Caco-2 (cell line): ENCODE results near the gene ZNF3. TPM values are rescaled to one million over a fixed set of nuclear protein-coding genes. Genes with fewer than 3 reads are reported as not detected.
A peak's percentile ranks its signal among the peaks of the same experiment; 100 is the strongest.

Experiments used
- BruUV-seq: library from RNA; stranded (reverse); fragments of 400-500 nt; replicated peaks from 2 replicates; lab custom pipeline; 2021; lab: Mats Ljungman, UMichigan
- CTCF ChIA-PET: fragments of 300-600 bp; sonication (Branson Sonifier 250); formaldehyde crosslinking; loops from one replicate; lab custom pipeline; 2022; ENCODE audit warnings: antibody characterized with exemption; lab: Charles Lee
- POLR2A ChIA-PET: fragments of 300-600 bp; sonication (Branson Sonifier 250); formaldehyde crosslinking; loops from one replicate; lab custom pipeline; 2022; ENCODE audit warnings: antibody characterized with exemption; lab: Charles Lee
- DNase-seq, 2 experiments: peaks; one replicate each; pipeline versions ENCODE4 v3.0.0 to v3.0.0-alpha.2; 2020 to 2022
- H3K27me3 ChIP-seq: replicated peaks from 2 replicates; pipeline ENCODE4 v1.6.0; 2011; ENCODE audit warnings: low read length; ENCODE audit not compliant: control insufficient read depth, insufficient read depth
- H3K36me3 ChIP-seq: 2 replicates; pipeline ENCODE4 v1.5.1; 2011; ENCODE audit warnings: low read length; ENCODE audit not compliant: control insufficient read depth, insufficient read depth
- H3K4me1 ChIP-seq: fragments of 250-450 bp; sonication (Bioruptor Pico); 2 replicates; pipeline ENCODE4 v1.5.1; 2020; ENCODE audit warnings: mild to moderate bottlenecking
- H3K4me3 ChIP-seq: 2 replicates; pipeline ENCODE4 v1.5.1; 2011; ENCODE audit warnings: low read depth, mild to moderate bottlenecking, control low read depth, low read length
- H3K9me3 ChIP-seq: fragments of 250-450 bp; sonication (Bioruptor Pico); 2 replicates; pipeline ENCODE4 v1.5.1; 2020; ENCODE audit warnings: mild to moderate bottlenecking, moderate library complexity
- H3K27ac Mint-ChIP-seq: one replicate; pipeline ENCODE4 v1.8.0; 2022; ENCODE audit warnings: mixed read lengths; ENCODE audit not compliant: unreplicated experiment
- H3K27me3 Mint-ChIP-seq: one replicate; pipeline ENCODE4 v1.8.0; 2022; ENCODE audit warnings: mixed read lengths; ENCODE audit not compliant: insufficient read depth, unreplicated experiment
- H3K36me3 Mint-ChIP-seq: one replicate; pipeline ENCODE4 v1.8.0; 2022; ENCODE audit warnings: mild to moderate bottlenecking, mixed read lengths; ENCODE audit not compliant: insufficient read depth, unreplicated experiment
- H3K4me1 Mint-ChIP-seq: one replicate; pipeline ENCODE4 v1.8.0; 2022; ENCODE audit warnings: low read depth, mixed read lengths; ENCODE audit not compliant: unreplicated experiment
- H3K4me3 Mint-ChIP-seq: one replicate; pipeline ENCODE4 v1.8.0; 2022; ENCODE audit warnings: mild to moderate bottlenecking, moderate library complexity, mixed read lengths; ENCODE audit not compliant: unreplicated experiment
- H3K9me3 Mint-ChIP-seq: one replicate; pipeline ENCODE4 v1.8.0; 2022; ENCODE audit warnings: mixed read lengths; ENCODE audit not compliant: unreplicated experiment
- CTCF ChIP-seq, 2 experiments: fragments of 200-600 bp in 1 of 2; IDR thresholded peaks; 1 replicate in 1 of 2; 2 replicates in 1 of 2; pipeline versions ENCODE4 v1.5.1 to v1.8.0; 2011 to 2022; ENCODE audit warnings: antibody characterized with exemption in 1 of 2, control low read depth in 1 of 2, inconsistent platforms in 1 of 2, low read depth in 1 of 2, low read length in 1 of 2, mild to moderate bottlenecking in 1 of 2, moderate library complexity in 1 of 2; ENCODE audit not compliant: insufficient read depth in 1 of 2, severe bottlenecking in 1 of 2, unreplicated experiment in 1 of 2
- intact Hi-C: fragments of 100-400 bp; cut with micrococcal nuclease; formaldehyde crosslinking; loops from one replicate; pipeline ENCODE4 v1.10.0; 2022; ENCODE audit not compliant: unreplicated experiment
- total RNA-seq: library from RNA; stranded (reverse); gene quantifications from 2 replicates; pipeline ENCODE4 v1.2.3, GENCODE V29; 2022

Gene ZNF3
- total RNA-seq, 1 experiment from 2014 or later: 37.8 TPM

GRCh38 chr7:100080907-100081534, 502 bp downstream of the ZNF3 start:
- CTCF ChIA-PET: no interaction called here
- TF ChIP-seq CTCF (IDR thresholded peaks at IDR 0.05; ENCODE audit: insufficient read depth in 1 of 2, low read depth in 1 of 2, low read length in 1 of 2, severe bottlenecking in 1 of 2, unreplicated experiment in 1 of 2): no peak
- peaks cover 65% of the 10 kb centered on the region for H3K36me3 Mint-ChIP-seq
- TSS peak; percentile 60 for BruUV-seq
- intact Hi-C loops: loop anchor here (1.0 to 2.0 kb wide), 4 partner anchors 20 to 162 kb away; partner anchors contain the start of genes AP4M1, MCM7, TRIM4 and ZSCAN21
- peak in 1 of 2 experiments; percentile 39 for DNase-seq
- H3K27ac Mint-ChIP-seq: peak overlapping the region; percentile 46
- H3K36me3 ChIP-seq: peaks cover 3% of the 10 kb centered on the region
- peaks cover 14% of the 10 kb centered on the region for H3K4me1 Mint-ChIP-seq
- H3K4me3 ChIP-seq: peak overlapping the region; percentile 74
- H3K4me3 Mint-ChIP-seq: peak overlapping the region; percentile 83
- POLR2A ChIA-PET: interaction anchor here (0.9 to 1.0 kb wide), 2 partner anchors 59 to 68 kb away, joined by 3 read pairs; partner anchors contain the start of gene LAMTOR4
- peaks cover 24% of the 10 kb centered on the region for H3K4me1 ChIP-seq
- 0 out of 2 replicates have a peak, but pooled peaks cover 7% of the 10 kb centered on the region for H3K9me3 ChIP-seq
- no peaks in the 10 kb centered on the region for H3K27me3 Mint-ChIP-seq
- H3K9me3 Mint-ChIP-seq: no peaks in the 10 kb centered on the region
- H3K27me3 ChIP-seq: no peaks in the 10 kb centered on the region

- H3K4me1 ChIP-seq: peaks cover 24% of the 10 kb centered on the region
- BruUV-seq: no TSS peak
- no peaks in the 10 kb centered on the region for H3K27me3 ChIP-seq
- Mint-ChIP-seq H3K27me3 (no peaks in the 10 kb centered on the region), H3K9me3 (no peaks in the 10 kb centered on the region), H3K27ac (peak overlapping the region; percentile 0), H3K4me1 (peaks cover 14% of the 10 kb centered on the region), H3K36me3 (peaks cover 84% of the 10 kb centered on the region), H3K4me3 (peak overlapping the region; percentile 83)
- intact Hi-C loops: no loop called here
- peaks cover 11% of the 10 kb centered on the region; the same call in 1 of the 2 replicates for H3K9me3 ChIP-seq
- no peak overlapping the region for H3K4me3 ChIP-seq
- ChIA-PET POLR2A (interaction anchor here (1.0 to 1.1 kb wide), 2 partner anchors 12 to 21 kb away, joined by 3 to 4 read pairs; no protein-coding TSS in a partner anchor), CTCF (interaction anchor here (0.6 to 1.1 kb wide), 5 partner anchors 21 to 85 kb away, joined by 3 read pairs; partner anchors contain the start of gene ZKSCAN1)
- peak in 1 of 2 experiments; percentile 17 for TF ChIP-seq CTCF (IDR thresholded peaks at IDR 0.05; ENCODE audit: insufficient read depth in 1 of 2, low read depth in 1 of 2, low read length in 1 of 2, severe bottlenecking in 1 of 2, unreplicated experiment in 1 of 2)
- DNase-seq: peak; percentile 62 to 68
- H3K36me3 ChIP-seq: peaks cover 10% of the 10 kb centered on the region
These were observed 2.4 kb downstream of the ZNF3 start for GRCh38 chr7:100079024-100079560.

GRCh38 chr7:100077205-100077604, 4.3 kb downstream of the ZNF3 start:
- Mint-ChIP-seq H3K4me3 (no peak overlapping the region), H3K4me1 (peaks cover 7% of the 10 kb centered on the region), H3K36me3 (peaks cover 97% of the 10 kb centered on the region), H3K27me3 (no peaks in the 10 kb centered on the region), H3K27ac (no peak overlapping the region), H3K9me3 (peaks cover 12% of the 10 kb centered on the region)
- Histone ChIP-seq H3K9me3 (peaks cover 20% of the 10 kb centered on the region), H3K27me3 (no peaks in the 10 kb centered on the region), H3K4me3 (no peak overlapping the region), H3K4me1 (peaks cover 20% of the 10 kb centered on the region), H3K36me3 (peaks cover 22% of the 10 kb centered on the region)
- CTCF ChIA-PET: no interaction called here
- intact Hi-C loops: no loop called here
- DNase-seq: no peak
- TF ChIP-seq CTCF (IDR thresholded peaks at IDR 0.05; ENCODE audit: insufficient read depth in 1 of 2, low read depth in 1 of 2, low read length in 1 of 2, severe bottlenecking in 1 of 2, unreplicated experiment in 1 of 2): no peak
- BruUV-seq: no TSS peak
- POLR2A ChIA-PET: no interaction called here
